Natural killer cell (primary cell): Measurements from ENCODE around the gene VOPP1. TPM values are rescaled to one million over a fixed set of nuclear protein-coding genes. Genes with fewer than 3 reads are reported as not detected.

ENCODE experiments used
- ATAC-seq, 3 donors: fragments of 150-1000 bp in 2 of 3; fragments of 200-7000 bp in 1 of 3; cut with Tn5 transposase; 1 replicate in 1 of 3; 2 replicates in 2 of 3; pipeline ENCODE4 v1.10.0; 2021; ENCODE audit warnings: mild to moderate bottlenecking in 2 of 3, moderate library complexity in 2 of 3
- DNase-seq, 2 donors: peaks; one replicate each; pipeline versions ENCODE4 v3.0.0 to v3.0.0-alpha.2; 2013 to 2021; ENCODE audit warnings: mixed read lengths in 1 of 2
- H3K27ac ChIP-seq: one replicate; pipeline ENCODE4 v1.5.1; 2013; ENCODE audit warnings: mild to moderate bottlenecking, low read length
- H3K27me3 ChIP-seq: one replicate; pipeline ENCODE4 v1.6.1; 2013; ENCODE audit warnings: low read length; ENCODE audit not compliant: control insufficient read depth, insufficient read depth
- H3K36me3 ChIP-seq: one replicate; pipeline ENCODE4 v1.6.1; 2013; ENCODE audit warnings: low read length; ENCODE audit not compliant: control insufficient read depth, insufficient read depth
- H3K4me1 ChIP-seq: one replicate; pipeline ENCODE4 v1.6.1; 2013; ENCODE audit warnings: low read length; ENCODE audit not compliant: control insufficient read depth, insufficient read depth
- H3K4me3 ChIP-seq: one replicate; pipeline ENCODE4 v1.5.1; 2013; ENCODE audit warnings: low read length
- H3K9me3 ChIP-seq: one replicate; pipeline ENCODE4 v1.6.1; 2013; ENCODE audit warnings: low read length; ENCODE audit not compliant: control insufficient read depth, insufficient read depth
- H3K27ac Mint-ChIP-seq, 2 donors: one replicate each; pipeline ENCODE4 v1.8.0; 2022; ENCODE audit warnings: mild to moderate bottlenecking in 2 of 2, mixed read lengths in 2 of 2, moderate library complexity in 1 of 2
- H3K27me3 Mint-ChIP-seq, 2 donors: one replicate each; pipeline ENCODE4 v1.8.0; 2022; ENCODE audit warnings: low read depth in 2 of 2, mixed read lengths in 2 of 2
- H3K36me3 Mint-ChIP-seq: one replicate; pipeline ENCODE4 v1.8.0; 2022; ENCODE audit warnings: mixed read lengths
- H3K4me1 Mint-ChIP-seq, 2 donors: one replicate each; pipeline ENCODE4 v1.8.0; 2022; ENCODE audit warnings: mixed read lengths in 2 of 2
- H3K4me3 Mint-ChIP-seq: one replicate; pipeline ENCODE4 v1.8.0; 2022; ENCODE audit warnings: mild to moderate bottlenecking, moderate library complexity, mixed read lengths
- H3K9me3 Mint-ChIP-seq, 2 donors: one replicate each; pipeline ENCODE4 v1.8.0; 2022; ENCODE audit warnings: mixed read lengths in 2 of 2
- CTCF ChIP-seq: fragments of 200-600 bp; IDR thresholded peaks from one replicate; pipeline ENCODE4 v1.8.0; 2022; ENCODE audit warnings: antibody characterized with exemption
- WGBS: methylation state at CpG from one replicate; pipeline ENCODE4 v1.1.7; 2013; ENCODE audit warnings: missing lambda C conversion rate; ENCODE audit not compliant: insufficient coverage; 5-methylcytosine and 5-hydroxymethylcytosine counted together
- intact Hi-C: fragments of 100-400 bp; cut with micrococcal nuclease; formaldehyde crosslinking; loops from one replicate; pipeline ENCODE4 v1.14.2; 2022
- total RNA-seq, 4 donors: library from RNA; stranded (reverse); fragments of 120-200 nt in 1 of 4; gene quantifications; one replicate each; pipeline versions ENCODE4 v1.2.3 to v1.2.4, GENCODE V29; 2013 to 2022

Gene VOPP1
- total RNA-seq, 3 donors from 2014 or later (not counting 1 experiment from before 2014, with no cell fraction given) = 79.3 to 115 (median 110) TPM

GRCh38 chr7:55437375-55437774 is 134.9 kb downstream of the VOPP1 start:
- no peak overlapping the region for H3K27ac ChIP-seq
- ATAC-seq (no peak), DNase-seq (no peak)
- H3K4me3 ChIP-seq = no peak overlapping the region
- 95% methylated on average over 1 of the region's 1 CpG for WGBS
- Mint-ChIP-seq H3K27ac (no peak overlapping the region), H3K9me3 (no peaks in the 10 kb centered on the region), H3K4me3 (no peak overlapping the region), H3K27me3 (no peaks in the 10 kb centered on the region), H3K36me3 (no peaks in the 10 kb centered on the region), H3K4me1 (peaks cover 19 to 20% of the 10 kb centered on the region in 2 donors)
- no peaks in the 10 kb centered on the region for H3K27me3 ChIP-seq
- no peaks in the 10 kb centered on the region for H3K9me3 ChIP-seq
- intact Hi-C loops = no loop called here
- TF ChIP-seq CTCF = no peak
- H3K4me1 ChIP-seq = peaks cover 9% of the 10 kb centered on the region
- H3K36me3 ChIP-seq = no peaks in the 10 kb centered on the region

GRCh38 chr7:55436457-55436856 is 135.8 kb downstream of the VOPP1 start:
- Mint-ChIP-seq H3K4me1 (peaks cover 19 to 22% of the 10 kb centered on the region in 2 donors), H3K4me3 (no peak overlapping the region), H3K27ac (no peak overlapping the region), H3K27me3 (no peaks in the 10 kb centered on the region), H3K36me3 (no peaks in the 10 kb centered on the region), H3K9me3 (no peaks in the 10 kb centered on the region)
- Histone ChIP-seq H3K4me1 (peaks cover 9% of the 10 kb centered on the region), H3K9me3 (no peaks in the 10 kb centered on the region), H3K27ac (no peak overlapping the region), H3K4me3 (no peak overlapping the region), H3K27me3 (no peaks in the 10 kb centered on the region), H3K36me3 (no peaks in the 10 kb centered on the region)
- intact Hi-C loops = no loop called here
- no peak for DNase-seq
- no peak for TF ChIP-seq CTCF
- ATAC-seq = no peak
- WGBS = 82% methylated on average over 9 of the region's 10 CpGs

GRCh38 chr7:55435466-55435865 is 136.8 kb downstream of the VOPP1 start:
- no peak for ATAC-seq
- Mint-ChIP-seq H3K27ac (no peak overlapping the region), H3K4me1 (peaks cover 19 to 22% of the 10 kb centered on the region in 2 donors), H3K27me3 (no peaks in the 10 kb centered on the region), H3K36me3 (no peaks in the 10 kb centered on the region), H3K4me3 (no peak overlapping the region), H3K9me3 (no peaks in the 10 kb centered on the region)
- Histone ChIP-seq H3K36me3 (no peaks in the 10 kb centered on the region), H3K4me1 (peaks cover 9% of the 10 kb centered on the region), H3K27ac (no peak overlapping the region), H3K27me3 (no peaks in the 10 kb centered on the region), H3K9me3 (no peaks in the 10 kb centered on the region), H3K4me3 (no peak overlapping the region)
- 90% methylated on average over 10 of the region's 10 CpGs for WGBS
- no peak for TF ChIP-seq CTCF
- intact Hi-C loops = no loop called here
- no peak for DNase-seq
